ENCODE data around the gene FYCO1. TPM values are rescaled to one million over a fixed set of nuclear protein-coding genes. Genes with fewer than 3 reads are reported as not detected.

Gene FYCO1
- total and polyA plus RNA-seq, 9 of the 15 experiments (the other 6 are each of a cell fraction or from before 2014, with no cell fraction given): 2.1 to 13.8 (median 7.4) TPM

- intact Hi-C loops (cut with micrococcal nuclease) (no loop called here), in situ Hi-C loops (cut with MboI) (no loop called here)
- POLR2A ChIA-PET: interaction anchor here (1.0 to 1.5 kb wide), 2 partner anchors 10 to 11 kb away, joined by 4 read pairs; no protein-coding TSS in a partner anchor
- no peaks in the 10 kb centered on the region for H3K79me2 ChIP-seq (ENCODE audit: control insufficient read depth, insufficient read depth, low read length)
- no peaks in the 10 kb centered on the region; a peak in 1 of 5 replicates for H3K4me1 ChIP-seq (replicated peaks in 1 of 2; ENCODE audit: control insufficient read depth in 2 of 2, insufficient read depth in 2 of 2, low read length in 2 of 2)
- ATAC-seq (no peak), FAIRE-seq (no peak), DNase-seq (ENCODE audit: extremely low read depth in 1 of 4, low spot score in 3 of 4) (no peak)
- BruUV-seq (replicated peaks): no TSS peak
- TF ChIP-seq XRCC5 (IDR thresholded peaks at IDR 0.05; ENCODE audit: low read depth, low read length): no peak
- TF ChIP-seq HDAC6 (IDR thresholded peaks at IDR 0.05; ENCODE audit: low read depth, low read length): no peak
- TF ChIP-seq PHB (CRISPR knock-in tag; IDR thresholded peaks at IDR 0.05): no peak
- no peak for TF ChIP-seq BCLAF1 (IDR thresholded peaks at IDR 0.05; ENCODE audit: borderline replicate concordance in 1 of 2, control insufficient read depth in 1 of 2, low read depth in 2 of 2, low read length in 1 of 2)
- TF ChIP-seq MAFG (tag; conservative IDR thresholded peaks at IDR 0.05): no peak
- no peak for TF ChIP-seq TCF3 (CRISPR knock-in tag; IDR thresholded peaks at IDR 0.05)
- TF ChIP-seq SMAD1 (IDR thresholded peaks at IDR 0.05; ENCODE audit: low read depth, low read length, partially characterized antibody): no peak
- TF ChIP-seq USF2 (CRISPR knock-in tag; IDR thresholded peaks at IDR 0.05): no peak
- TF ChIP-seq ZBTB11 (CRISPR knock-in tag; IDR thresholded peaks at IDR 0.05): no peak
- TF ChIP-seq ZNF140 (CRISPR knock-in tag; IDR thresholded peaks at IDR 0.05): no peak
- TF ChIP-seq MCM5 (IDR thresholded peaks at IDR 0.05; ENCODE audit: low read depth): no peak
- TF ChIP-seq ZNF324 (CRISPR knock-in tag; IDR thresholded peaks at IDR 0.05): no peak
- TF ChIP-seq L3MBTL2 (IDR thresholded peaks at IDR 0.05): no peak
- TF ChIP-seq YY1 (IDR thresholded peaks at IDR 0.05; ENCODE audit: borderline replicate concordance in 1 of 3, control insufficient read depth in 1 of 3, extremely low read depth in 1 of 3, insufficient read depth in 3 of 3, insufficient read length in 1 of 3, insufficient replicate concordance in 2 of 3, low read depth in 1 of 3, low read length in 2 of 3): no peak
- no peak for TF ChIP-seq GABPA (tag; conservative IDR thresholded peaks at IDR 0.05; ENCODE audit: low read depth)
- no peak overlapping the region for H3K4me2 ChIP-seq (ENCODE audit: insufficient read depth, low read length)
- no peak overlapping the region for H3K4me3 ChIP-seq
- no peaks in the 10 kb centered on the region for H3K9me3 ChIP-seq (replicated peaks; ENCODE audit: control insufficient read depth, insufficient read depth, low read depth, low read length)
- no peak overlapping the region for H3K9ac ChIP-seq (ENCODE audit: insufficient read depth in 1 of 2, low read depth in 2 of 2, low read length in 2 of 2)
- H2AFZ ChIP-seq (ENCODE audit: low read depth, low read length): no peak overlapping the region
- peaks cover 100% of the 10 kb centered on the region for H3K36me3 ChIP-seq (ENCODE audit: control insufficient read depth, insufficient read depth, low read length)
- CTCF ChIA-PET (ENCODE audit: low intra/inter-chr PET ratio): no interaction called here
- no peaks in the 10 kb centered on the region for H3K27me3 ChIP-seq (ENCODE audit: control insufficient read depth in 2 of 2, insufficient read depth in 2 of 2, low read length in 2 of 2)
- no peaks in the 10 kb centered on the region for H3K9me1 ChIP-seq (ENCODE audit: control insufficient read depth, insufficient read depth, low read length)
- H4K20me1 ChIP-seq (replicated peaks; ENCODE audit: control insufficient read depth, insufficient read depth, low read length): no peaks in the 10 kb centered on the region
- WGBS (ENCODE audit: insufficient coverage, low coverage, missing lambda C conversion rate): 84% methylated on average over 8 of the region's 8 CpGs
- no peak overlapping the region for H3K27ac ChIP-seq (ENCODE audit: extremely low read depth, low read depth, low read length)
These were observed 31.5 kb downstream of the FYCO1 start for GRCh38 chr3:45964139-45964538.

Measured in K562 (cell line).